H1 (cell line): ENCODE data around the gene RSPH6A. TPM values are rescaled to one million over a fixed set of nuclear protein-coding genes. Genes with fewer than 3 reads are reported as not detected.

ENCODE experiments used
- CTCF ChIA-PET: fragments of 300-600 bp; sonication (Branson Sonifier 250); formaldehyde crosslinking; loops from one replicate; lab custom pipeline; 2021; ENCODE audit not compliant: partially characterized antibody; lab: Charles Lee
- POLR2A ChIA-PET: fragments of 300-600 bp; sonication (Branson Sonifier 250); formaldehyde crosslinking; loops from one replicate; lab custom pipeline; 2021; ENCODE audit warnings: inconsistent platforms; ENCODE audit not compliant: partially characterized antibody; lab: Charles Lee
- DNase-seq, 2 experiments: peaks; one replicate each; pipeline versions ENCODE4 v3.0.0 to v3.0.0-alpha.2; 2010 to 2022; ENCODE audit warnings: low spot score in 2 of 2, low read depth in 1 of 2, mixed read lengths in 1 of 2
- FAIRE-seq: peaks from 2 replicates; lab custom pipeline; 2011; peaks lifted over from hg19 to GRCh38; lab: Jason Lieb, UNC
- H2AFZ ChIP-seq: 2 replicates; pipeline ENCODE4 v1.8.1; 2012; ENCODE audit warnings: low read length, inconsistent platforms
- H2AK5ac ChIP-seq: 2 replicates; pipeline ENCODE4 v1.6.1; 2013; ENCODE audit warnings: low read depth, low read length
- H2BK120ac ChIP-seq: replicated peaks from 2 replicates; pipeline ENCODE3; 2013; ENCODE audit warnings: low read depth, low read length, inconsistent platforms
- H2BK12ac ChIP-seq: 2 replicates; pipeline ENCODE4 v1.6.1; 2013; ENCODE audit warnings: low read depth, low read length
- H2BK15ac ChIP-seq: 2 replicates; pipeline ENCODE4 v1.6.1; 2013; ENCODE audit warnings: low read length
- H2BK20ac ChIP-seq: 2 replicates; pipeline ENCODE4 v1.6.1; 2013; ENCODE audit warnings: low read length
- H2BK5ac ChIP-seq: 2 replicates; pipeline ENCODE4 v1.6.1; 2013; ENCODE audit warnings: low read depth, low read length
- H3K14ac ChIP-seq: 2 replicates; pipeline ENCODE4 v1.6.1; 2013; ENCODE audit warnings: inconsistent platforms; ENCODE audit not compliant: insufficient read length
- H3K18ac ChIP-seq: 2 replicates; pipeline ENCODE4 v1.6.1; 2013; ENCODE audit warnings: low read length; ENCODE audit errors: extremely low read depth
- H3K23ac ChIP-seq: 2 replicates; pipeline ENCODE4 v1.6.1; 2013; ENCODE audit warnings: inconsistent platforms; ENCODE audit not compliant: insufficient read length
- H3K23me2 ChIP-seq: 2 replicates; pipeline ENCODE4 v1.6.1; 2013; ENCODE audit warnings: low read depth, low read length
- H3K27ac ChIP-seq: 2 replicates; pipeline ENCODE4 v1.6.1; 2011; ENCODE audit warnings: low read depth, low read length, inconsistent platforms
- H3K27me3 ChIP-seq, 4 experiments: replicated peaks in 1 of 4; 1 replicate in 1 of 4; 2 replicates in 3 of 4; pipeline versions ENCODE4 v1.6.1 to v1.8.1; 2011 to 2013; ENCODE audit warnings: low read length in 3 of 4, mild to moderate bottlenecking in 3 of 4, inconsistent platforms in 2 of 4, mixed read lengths in 2 of 4, moderate library complexity in 1 of 4; ENCODE audit not compliant: control insufficient read depth in 3 of 4, insufficient read depth in 3 of 4; ENCODE audit errors: extremely low read depth in 1 of 4
- H3K36me3 ChIP-seq, 4 experiments: 2 replicates each; pipeline versions ENCODE4 v1.6.1 to v1.8.1; 2011 to 2013; ENCODE audit warnings: mild to moderate bottlenecking in 4 of 4, low read length in 3 of 4, moderate library complexity in 2 of 4, control low read depth in 1 of 4, inconsistent platforms in 1 of 4; ENCODE audit not compliant: insufficient read depth in 4 of 4, control insufficient read depth in 2 of 4
- H3K4ac ChIP-seq: replicated peaks from 2 replicates; pipeline ENCODE3; 2013; ENCODE audit warnings: low read length, low read depth, mixed read lengths, inconsistent platforms; ENCODE audit not compliant: insufficient read length
- H3K4me1 ChIP-seq, 4 experiments: replicated peaks in 1 of 4; 1 replicate in 1 of 4; 2 replicates in 3 of 4; pipeline versions ENCODE4 v1.6.1 to v1.8.1; 2011 to 2013; ENCODE audit warnings: low read length in 3 of 4, inconsistent platforms in 2 of 4, mixed read lengths in 1 of 4; ENCODE audit not compliant: insufficient read depth in 4 of 4, control insufficient read depth in 3 of 4
- H3K4me2 ChIP-seq, 2 experiments: 2 replicates each; pipeline versions ENCODE4 v1.6.1 to v1.8.1; 2011 to 2013; ENCODE audit warnings: low read depth in 2 of 2, low read length in 2 of 2, control low read depth in 1 of 2, inconsistent platforms in 1 of 2, mild to moderate bottlenecking in 1 of 2; ENCODE audit not compliant: insufficient read depth in 1 of 2
- H3K4me3 ChIP-seq, 4 experiments: fragments of 200-600, 300-600 bp in 1 of 4; sonication (generic), shearing (Covaris generic), sonication (Bioruptor Twin) in 1 of 4; 2 replicates each; pipeline versions ENCODE4 v1.5.1 to v1.8.1; 2011 to 2016; ENCODE audit warnings: low read length in 4 of 4, low read depth in 3 of 4, control low read depth in 2 of 4, inconsistent platforms in 2 of 4, mild to moderate bottlenecking in 2 of 4, mixed read lengths in 1 of 4, moderate library complexity in 1 of 4; ENCODE audit not compliant: insufficient read depth in 2 of 4; ENCODE audit errors: extremely low read depth in 1 of 4
- H3K56ac ChIP-seq: replicated peaks from 2 replicates; pipeline ENCODE3; 2013; ENCODE audit warnings: low read depth, mild to moderate bottlenecking, mixed read lengths, low read length, inconsistent platforms; ENCODE audit not compliant: insufficient read length
- H3K79me1 ChIP-seq: 2 replicates; pipeline ENCODE4 v1.6.1; 2013; ENCODE audit warnings: low read depth, low read length, control low read depth
- H3K79me2 ChIP-seq, 2 experiments: 2 replicates each; pipeline versions ENCODE4 v1.6.1 to v1.8.1; 2012 to 2013; ENCODE audit warnings: low read length in 2 of 2, mild to moderate bottlenecking in 2 of 2, inconsistent platforms in 1 of 2; ENCODE audit not compliant: insufficient read depth in 2 of 2, control insufficient read depth in 1 of 2
- H3K9ac ChIP-seq, 4 experiments: replicated peaks in 1 of 4; 1 replicate in 1 of 4; 2 replicates in 3 of 4; pipeline versions ENCODE4 v1.6.1 to v1.8.1; 2011 to 2013; ENCODE audit warnings: low read depth in 3 of 4, low read length in 3 of 4, control low read depth in 2 of 4, mild to moderate bottlenecking in 2 of 4, moderate library complexity in 2 of 4, inconsistent platforms in 1 of 4; ENCODE audit errors: extremely low read depth in 1 of 4
- H3K9me3 ChIP-seq, 2 experiments: 2 replicates each; pipeline versions ENCODE4 v1.6.1 to v1.8.1; 2012 to 2013; ENCODE audit warnings: mild to moderate bottlenecking in 2 of 2, moderate library complexity in 2 of 2, control low read depth in 1 of 2, inconsistent platforms in 1 of 2, low read depth in 1 of 2, low read length in 1 of 2, mixed read lengths in 1 of 2; ENCODE audit not compliant: insufficient read depth in 2 of 2
- H4K20me1 ChIP-seq, 2 experiments: replicated peaks in 1 of 2; 2 replicates each; pipeline versions ENCODE3 to v1.8.1; 2011 to 2013; ENCODE audit warnings: inconsistent platforms in 2 of 2, low read length in 2 of 2, mild to moderate bottlenecking in 1 of 2; ENCODE audit not compliant: insufficient read depth in 2 of 2, control insufficient read depth in 1 of 2
- H4K5ac ChIP-seq: 2 replicates; pipeline ENCODE4 v1.6.1; 2013; ENCODE audit warnings: low read length, low read depth, mixed read lengths, inconsistent platforms; ENCODE audit not compliant: insufficient read length
- H4K8ac ChIP-seq: 2 replicates; pipeline ENCODE4 v1.8.0; 2013; ENCODE audit warnings: mild to moderate bottlenecking, moderate library complexity, low read length, inconsistent platforms; ENCODE audit not compliant: insufficient read depth; ENCODE audit errors: extremely low read depth
- H4K91ac ChIP-seq: replicated peaks from 2 replicates; pipeline ENCODE3; 2013; ENCODE audit warnings: low read length, mixed read lengths, inconsistent platforms; ENCODE audit not compliant: insufficient read length
- ATF2 ChIP-seq: IDR thresholded peaks from 2 replicates; pipeline ENCODE4 v1.6.1; 2012; ENCODE audit warnings: low read length, inconsistent platforms
- CBX8 ChIP-seq: fragments of 300-800, 300-1000 bp; sonication (generic); IDR thresholded peaks from 2 replicates; pipeline ENCODE4 v1.7.1; 2016; ENCODE audit warnings: low read depth, low read length, borderline replicate concordance
- GTF2F1 ChIP-seq: IDR thresholded peaks from 2 replicates; pipeline ENCODE4 v1.6.1; 2012; ENCODE audit warnings: low read depth, low read length, improper control_type of control experiment, borderline replicate concordance
- SP4 ChIP-seq: IDR thresholded peaks from 2 replicates; pipeline ENCODE4 v1.6.1; 2012; ENCODE audit warnings: low read length, inconsistent platforms
- TAF7 ChIP-seq: optimal IDR thresholded peaks from 2 replicates; pipeline ENCODE3; 2011; ENCODE audit warnings: low read depth, mild to moderate bottlenecking, inconsistent platforms, low read length, moderate library complexity, borderline replicate concordance
- TBP ChIP-seq: IDR thresholded peaks from 2 replicates; pipeline ENCODE4 v1.6.1; 2011; ENCODE audit warnings: low read depth, low read length, improper control_type of control experiment
- USF2 ChIP-seq: IDR thresholded peaks from 2 replicates; pipeline ENCODE4 v1.6.1; 2011; ENCODE audit warnings: low read length, improper control_type of control experiment
- WGBS, 2 experiments: shearing (Covaris generic) in 1 of 2; methylation state at CpG; one replicate each; pipeline versions ENCODE4 v1.1.6 to v1.1.7; 2013 to 2015; ENCODE audit warnings: low lambda C conversion rate in 2 of 2, mixed read lengths in 2 of 2, inconsistent platforms in 1 of 2, low coverage in 1 of 2, missing lambda C conversion rate in 1 of 2; ENCODE audit not compliant: insufficient replicate concordance in 2 of 2, insufficient coverage in 1 of 2, insufficient read length in 1 of 2; ENCODE audit errors: extremely low coverage in 1 of 2, missing lambda C conversion rate in 1 of 2; 5-methylcytosine and 5-hydroxymethylcytosine counted together
- polyA plus RNA-seq, 7 experiments: library from polyadenylated mRNA; depleted of rRNA in 3 of 7; stranded (reverse) in 5 of 7; unstranded in 2 of 7; fragments of >200 nt in 5 of 7; fragments of 200-250 nt in 2 of 7; gene quantifications; 1 replicate in 5 of 7; 2 replicates in 1 of 7; 4 replicates in 1 of 7; pipeline versions ENCODE4 v1.2.1 to v1.2.3, GENCODE V29; 2011 to 2013; ENCODE audit warnings: missing spikeins in 2 of 7, mixed read lengths in 2 of 7
- total RNA-seq: library from RNA; stranded (reverse); fragmentation: NEBNext Ultra II Directional; extraction: Animal tissue kit (Norgen Biotek cat#: 25700); gene quantifications from 2 replicates; pipeline ENCODE4 v1.2.1, GENCODE V29; 2021

The RSPH6A gene
- total and polyA plus RNA-seq, 2 of the 8 experiments (the other 6 are each of a cell fraction or from before 2014, with no cell fraction given): 0.05 to 0.19 TPM

GRCh38 chr19:45768984-45769782, 45.9 kb downstream of the RSPH6A start, which contains the start of gene SIX5:
Gene SIX5 (minus strand): TSS chr19:45769252. CDS start chr19:45768844, 408 bp downstream.
- Histone ChIP-seq H3K27ac (peak within 1 kb of the TSS; percentile 96), H3K18ac (peak within 1 kb of the TSS; percentile 100)
- peak; percentile 39 for FAIRE-seq
- peak; percentile 93 for TF ChIP-seq SP4
- peak; percentile 92 for TF ChIP-seq TAF7
- TF ChIP-seq CBX8: no peak
- peak; percentile 71; the same call in 1 of the 2 replicates for TF ChIP-seq ATF2
- peak; percentile 85; the same call in 1 of the 2 replicates for TF ChIP-seq GTF2F1
- TF ChIP-seq USF2: peak; percentile 3; the same call in 1 of the 2 replicates
- TF ChIP-seq TBP: peak; percentile 89

More at GRCh38 chr19:45768984-45769782, 45.9 kb downstream of the RSPH6A start, which contains the start of gene SIX5:
- Histone ChIP-seq H3K23me2 (peaks cover 28% of the 10 kb centered on the region), H3K4ac (peak within 1 kb of the TSS; percentile 90), H4K20me1 (peaks cover 0 to 3% of the 10 kb centered on the region in 2 experiments), H3K4me2 (peak within 1 kb of the TSS; percentile 61 to 99), H3K4me1 (peaks cover 4 to 33% (median 27%) of the 10 kb centered on the region in 4 experiments), H3K14ac (peak within 1 kb of the TSS; percentile 100), H4K91ac (peak within 1 kb of the TSS; percentile 99), H3K9me3 (no peaks in the 10 kb centered on the region), H3K9ac (peak within 1 kb of the TSS; percentile 76 to 91 (median 85)), H3K36me3 (peaks cover 0 to 2% (median 0%) of the 10 kb centered on the region in 4 experiments; a peak in 2 of 8 replicates), H2AK5ac (peak within 1 kb of the TSS; percentile 98; the same call in 1 of the 2 replicates), H2BK15ac (peak within 1 kb of the TSS; percentile 88; the same call in 1 of the 2 replicates), H3K79me1 (no peaks in the 10 kb centered on the region), H3K4me3 (peak within 1 kb of the TSS; percentile 57 to 89 (median 82)), H4K8ac (peak within 1 kb of the TSS; percentile 95), H3K23ac (no peak within 1 kb of the TSS), H2BK12ac (peak within 1 kb of the TSS; percentile 80; the same call in 1 of the 2 replicates), H2BK120ac (peak within 1 kb of the TSS; percentile 86), H2BK5ac (peak within 1 kb of the TSS; percentile 98), H2AFZ (no peak within 1 kb of the TSS), H3K79me2 (no peaks in the 10 kb centered on the region), H3K56ac (peak within 1 kb of the TSS; percentile 97), H2BK20ac (0 out of 2 replicates have a peak within 1 kb of the TSS, but pooled peaks have one; percentile 21), H3K27me3 (no peaks in the 10 kb centered on the region), H4K5ac (peak within 1 kb of the TSS; percentile 96)
- ChIA-PET POLR2A (interaction anchor here (0.5 to 16.2 kb wide), 36 partner anchors 8 to 651 kb away, joined by 3 to 284 read pairs (median 5); partner anchors contain the start of genes DMPK, DMWD, FBXO46 and IRF2BP1), CTCF (interaction anchor here (0.6 to 6.7 kb wide), 25 partner anchors 12 to 656 kb away, joined by 3 to 55 read pairs (median 4); partner anchors contain the start of genes DMPK, DMWD, RSPH6A and SYMPK)
- peak; percentile 96 for DNase-seq
- WGBS, 2 experiments: 4% methylated on average over 41 of the region's 70 CpGs; no CpG with 5 or more reads in 1 of the 2 experiments
